HG03575 (cell line): ENCODE data around the gene LRMDA.
"Not testable (repeated sequence)": the region's sequence is repeated elsewhere in the genome, so short reads cannot be mapped to it uniquely, and the experiment has no call there.

Experiments used
- ATAC-seq: cut with Tn5 transposase; IDR thresholded peaks from one replicate; pipeline ENCODE4 v1.9.1; 2021; ENCODE audit not compliant: unreplicated experiment, insufficient number of reproducible peaks, low FRiP score; ENCODE audit errors: extremely low read depth

The LRMDA gene

GRCh38 chr10:76126607-76127527 is 695.4 kb downstream of the LRMDA start:
- no peak for ATAC-seq

- ATAC-seq = no peak
These were observed 696.7 kb downstream of the LRMDA start for GRCh38 chr10:76127984-76128589.

GRCh38 chr10:76129213-76129612 is 697.8 kb downstream of the LRMDA start:
- ATAC-seq = no peak

- no peak for ATAC-seq
These were observed 699.5 kb downstream of the LRMDA start for GRCh38 chr10:76130892-76131291.

- ATAC-seq = no peak
These were observed 702.3 kb downstream of the LRMDA start for GRCh38 chr10:76133597-76134255.

GRCh38 chr10:76136961-76137360 is 705.5 kb downstream of the LRMDA start:
- no peak for ATAC-seq

- ATAC-seq = no peak
These were observed 706.9 kb downstream of the LRMDA start for GRCh38 chr10:76138286-76138685.

- ATAC-seq = no peak
These were observed 707.5 kb downstream of the LRMDA start for GRCh38 chr10:76138906-76139305.

- no peak for ATAC-seq
These were observed 708.0 kb downstream of the LRMDA start for GRCh38 chr10:76139431-76139830.

GRCh38 chr10:76141376-76141775 is 710.0 kb downstream of the LRMDA start:
- no peak for ATAC-seq

GRCh38 chr10:76148217-76148616 is 716.8 kb downstream of the LRMDA start:
- not testable (repeated sequence) for ATAC-seq

GRCh38 chr10:76149182-76149581 is 717.8 kb downstream of the LRMDA start:
- no peak for ATAC-seq

GRCh38 chr10:76149602-76150138 is 718.2 kb downstream of the LRMDA start:
- ATAC-seq = no peak

- ATAC-seq = no peak
These were observed 718.9 kb downstream of the LRMDA start for GRCh38 chr10:76150139-76150875.

- no peak for ATAC-seq
These were observed 719.5 kb downstream of the LRMDA start for GRCh38 chr10:76150876-76151288.

- ATAC-seq = no peak
These were observed 720.8 kb downstream of the LRMDA start for GRCh38 chr10:76152186-76152585.

GRCh38 chr10:76155961-76156360 is 724.5 kb downstream of the LRMDA start:
- ATAC-seq = no peak

- no peak for ATAC-seq
These were observed 729.2 kb downstream of the LRMDA start for GRCh38 chr10:76160446-76161300.
